GM19239 (cell line): ENCODE data around the gene ZNF326.
"Not testable (repeated sequence)": the region's sequence is repeated elsewhere in the genome, so short reads cannot be mapped to it uniquely, and the experiment has no call there.

Experiments used
- DNase-seq: peaks from one replicate; pipeline ENCODE4 v3.0.0; 2011; ENCODE audit warnings: low spot score; ENCODE audit not compliant: insufficient read length
- FAIRE-seq: peaks from 2 replicates; lab custom pipeline; 2011; peaks lifted over from hg19 to GRCh38; lab: Jason Lieb, UNC

Gene ZNF326

GRCh38 chr1:89962742-89963075, 32.2 kb upstream of the ZNF326 start:
- FAIRE-seq (no peak), DNase-seq (no peak)

DNA sequence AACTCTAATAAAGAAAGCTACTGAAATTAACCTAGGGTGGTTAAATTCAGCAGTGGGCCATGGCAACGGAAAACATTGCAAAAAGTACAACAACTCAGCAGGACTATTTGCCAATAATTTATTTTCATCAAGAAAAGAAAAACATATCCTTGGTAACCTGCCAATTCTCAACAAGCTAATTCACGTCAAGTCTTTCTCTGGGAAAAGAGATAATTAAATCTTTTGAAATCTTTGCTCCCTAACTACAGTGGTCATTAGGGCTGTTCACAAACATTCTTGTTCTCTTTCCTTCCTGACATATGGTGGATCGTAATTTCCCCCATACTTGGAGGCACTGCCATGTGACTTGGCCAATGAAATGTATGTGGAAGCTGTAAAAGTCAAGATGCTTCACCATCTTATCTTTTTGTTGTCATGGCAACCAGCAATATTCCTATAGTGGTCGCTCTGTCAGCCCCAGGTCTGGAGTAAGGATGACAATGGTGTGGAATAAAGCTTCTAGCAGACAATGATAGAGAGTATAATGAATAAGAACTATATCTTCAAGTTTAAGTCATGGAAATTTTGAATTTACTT, 29.6 kb upstream of the ZNF326 start:
- no peak for DNase-seq
- no peak for FAIRE-seq

- peak; percentile 80 for FAIRE-seq
- DNase-seq: no peak
Measured at GRCh38 chr1:89966656-89967055, 28.3 kb upstream of the ZNF326 start.

GRCh38 chr1:89971600-89971999, 23.3 kb upstream of the ZNF326 start:
- FAIRE-seq (no peak), DNase-seq (no peak)

GRCh38 chr1:89972024-89972423, 22.9 kb upstream of the ZNF326 start:
- FAIRE-seq: no peak

DNA sequence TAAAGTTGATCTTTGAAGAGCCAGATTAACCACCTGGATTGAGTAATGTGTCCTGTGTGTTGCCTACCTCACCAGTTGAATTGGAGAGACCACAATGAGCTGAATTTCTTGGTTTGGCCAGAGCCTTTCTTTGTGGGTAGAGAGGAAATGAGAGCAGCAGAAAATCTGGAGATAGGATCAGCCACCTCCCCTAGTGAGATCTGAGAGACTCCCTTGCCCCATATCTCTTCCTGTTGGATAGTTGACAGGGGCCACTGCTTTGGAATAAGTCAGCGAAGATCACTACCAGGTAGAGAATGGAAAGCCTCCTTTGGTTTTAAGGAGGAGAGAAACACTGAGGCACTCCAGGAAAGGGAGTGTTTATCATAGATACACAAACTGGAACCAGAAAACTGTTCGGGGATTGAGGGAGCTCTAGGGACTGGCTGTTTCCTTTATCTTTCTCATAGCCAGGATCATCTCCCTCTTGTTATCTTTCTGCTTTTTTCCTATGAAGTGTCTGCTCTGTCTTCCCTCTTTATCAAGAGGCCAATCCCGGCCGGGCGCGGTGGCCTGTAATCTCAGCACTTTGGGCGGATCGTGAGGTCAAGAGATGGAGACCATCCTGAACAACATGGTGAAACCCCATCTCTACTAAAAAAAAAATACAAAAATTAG, 21.3 kb upstream of the ZNF326 start:
- no peak for FAIRE-seq
- DNase-seq: no peak

More at GRCh38 chr1:89972024-89972423, 22.9 kb upstream of the ZNF326 start:
- DNase-seq: no peak

DNA sequence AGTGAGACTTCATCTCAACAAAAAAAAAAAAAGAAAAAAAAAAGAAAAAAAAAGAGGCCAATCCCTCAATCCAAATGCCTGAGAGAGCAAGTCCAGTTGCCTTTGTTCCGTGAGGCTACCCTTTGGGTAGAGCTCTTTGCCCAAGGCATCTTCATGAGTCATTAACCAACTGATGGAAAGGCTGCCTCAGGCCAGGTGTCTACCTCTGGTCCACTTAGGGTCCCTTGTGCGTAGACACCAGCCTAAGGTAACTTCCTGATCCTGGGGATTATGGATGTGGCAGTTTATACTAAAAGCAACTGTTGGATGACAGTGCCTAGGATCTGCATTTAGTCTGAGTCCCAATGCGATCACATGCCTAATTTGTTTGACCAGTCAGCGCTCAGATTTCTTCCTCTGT, 20.7 kb upstream of the ZNF326 start:
- no peak for FAIRE-seq

DNA sequence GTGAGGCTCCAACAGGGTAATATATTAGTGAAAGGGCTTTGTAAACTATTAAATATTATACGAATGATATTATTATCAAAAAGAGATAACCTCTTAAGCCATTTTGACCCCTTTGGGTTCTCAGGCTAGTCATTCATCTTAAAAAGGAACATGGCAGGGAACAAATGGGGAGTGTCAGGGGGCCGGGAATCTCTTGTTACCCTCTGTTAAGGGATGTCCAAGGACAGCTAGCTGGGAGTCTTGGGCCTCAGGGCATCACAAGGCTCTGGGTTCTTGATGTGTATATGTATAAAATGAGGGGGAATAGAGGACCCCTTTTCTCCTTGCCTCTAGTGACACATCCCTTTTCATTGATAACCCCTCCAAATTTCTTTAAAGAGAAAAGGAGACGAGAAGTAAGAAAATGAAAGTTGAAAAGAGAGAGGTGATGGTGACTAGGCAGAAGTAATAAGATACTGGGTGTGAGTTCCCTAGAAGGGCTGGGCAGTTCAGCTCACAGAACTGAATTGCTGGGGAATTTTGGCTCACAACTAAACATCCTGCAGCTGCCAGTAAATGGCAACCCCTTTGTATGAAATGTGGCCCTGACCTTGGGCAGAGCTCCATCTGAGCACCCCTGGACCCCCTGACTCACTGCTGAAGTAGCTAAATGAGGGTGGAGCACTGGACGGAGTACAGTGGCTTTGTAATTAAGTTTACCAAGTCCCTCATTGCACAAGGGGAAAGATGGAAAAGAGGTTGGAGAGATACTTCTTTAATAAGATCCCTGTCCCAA, 20.0 kb upstream of the ZNF326 start:
- FAIRE-seq (no peak), DNase-seq (no peak)

More for the DNA sequence above, 20.7 kb upstream of the ZNF326 start:
- DNase-seq: no peak

GRCh38 chr1:89975540-89976125, 19.3 kb upstream of the ZNF326 start:
- DNase-seq (no peak), FAIRE-seq (no peak)

GRCh38 chr1:89978755-89979154, 16.2 kb upstream of the ZNF326 start:
- DNase-seq (no peak), FAIRE-seq (no peak)

DNA sequence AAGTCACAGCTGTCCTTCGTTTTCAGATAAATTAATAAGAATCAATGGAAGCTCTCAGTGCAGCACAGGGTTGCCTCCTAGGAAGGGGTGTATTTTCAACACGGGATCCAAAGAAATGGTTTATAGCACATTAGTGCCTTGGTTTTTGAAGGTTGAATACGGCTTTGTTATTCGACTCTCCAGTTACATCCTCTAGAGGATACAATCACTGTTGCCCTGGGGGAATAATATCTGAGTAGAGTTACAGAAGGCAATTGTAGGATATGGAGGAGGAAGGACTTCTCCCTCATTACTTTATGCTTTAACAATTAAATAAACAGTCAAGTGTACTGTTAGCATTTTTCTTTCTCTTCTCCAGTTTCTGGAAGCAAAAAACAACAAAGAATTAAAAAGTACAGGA, 14.3 kb upstream of the ZNF326 start:
- FAIRE-seq: no peak
- no peak for DNase-seq

DNA sequence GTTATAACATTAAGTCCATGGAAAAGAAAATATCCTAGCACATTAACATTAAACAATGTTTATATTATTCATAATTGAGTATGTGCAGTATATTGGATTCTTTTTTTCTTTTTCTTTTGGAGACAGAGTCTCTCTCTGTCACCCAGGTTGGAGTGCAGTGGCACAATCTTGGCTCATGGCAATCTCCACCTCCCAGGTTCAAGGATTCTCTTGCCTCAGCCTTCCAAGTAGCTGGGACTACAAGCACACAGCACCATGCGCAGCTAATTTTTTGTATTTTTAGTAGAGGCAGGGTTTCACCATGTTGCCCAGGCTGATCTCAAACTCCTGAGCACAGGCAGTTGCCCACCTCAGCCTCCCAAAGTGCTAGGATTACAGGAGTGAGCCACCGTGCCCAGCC, 12.1 kb upstream of the ZNF326 start:
- not testable (repeated sequence) for FAIRE-seq

DNA sequence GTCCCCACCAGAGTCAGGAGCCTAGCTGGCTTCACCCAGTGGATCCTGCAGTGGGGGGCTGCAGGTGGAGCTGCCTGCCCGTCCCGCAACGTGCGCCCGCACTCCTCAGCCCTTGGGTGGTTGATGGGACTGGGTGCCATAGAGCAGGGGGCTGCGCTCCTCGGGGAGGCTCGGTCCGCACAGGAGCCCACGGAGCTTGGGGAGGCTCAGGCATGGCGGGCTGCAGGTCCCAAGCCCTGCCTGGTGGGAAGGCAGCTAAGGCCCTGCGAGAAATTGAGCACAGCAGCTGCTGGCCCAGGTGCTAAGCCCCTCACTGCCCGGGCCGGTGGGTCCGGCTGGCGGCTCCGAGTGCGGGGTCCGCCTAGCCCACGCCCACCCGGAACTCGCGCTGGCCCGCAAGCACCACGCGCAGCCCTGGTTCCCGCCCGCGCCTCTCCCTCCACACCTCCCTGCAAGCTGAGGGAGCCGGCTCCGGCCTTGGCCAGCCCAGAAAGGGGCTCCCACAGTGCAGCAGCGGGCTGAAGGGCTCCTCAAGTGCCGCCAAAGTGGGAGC, 10.3 kb upstream of the ZNF326 start:
- not testable (repeated sequence) for DNase-seq, FAIRE-seq

More for the DNA sequence above, 12.1 kb upstream of the ZNF326 start:
- not testable (repeated sequence) for DNase-seq

DNA sequence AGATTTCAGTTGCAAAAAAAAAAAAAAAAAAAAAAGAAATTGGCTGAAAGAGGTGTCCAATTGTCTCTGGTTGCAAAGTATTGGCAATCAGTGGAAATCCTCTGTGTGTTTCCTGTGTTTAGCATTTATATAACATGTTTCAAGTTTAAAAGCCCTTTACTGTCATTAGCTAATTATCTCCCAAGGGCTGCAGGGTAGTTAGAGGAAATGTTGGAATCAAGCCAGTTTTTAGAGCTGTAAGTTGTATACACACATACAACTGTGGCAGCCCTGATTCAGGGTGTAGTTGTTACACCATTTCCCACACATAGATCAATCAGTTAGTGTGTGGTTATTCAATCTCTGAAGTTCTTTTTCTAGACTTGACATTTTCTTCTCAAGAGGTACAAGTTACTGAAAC, 8.9 kb upstream of the ZNF326 start:
- DNase-seq (no peak), FAIRE-seq (no peak)

DNA sequence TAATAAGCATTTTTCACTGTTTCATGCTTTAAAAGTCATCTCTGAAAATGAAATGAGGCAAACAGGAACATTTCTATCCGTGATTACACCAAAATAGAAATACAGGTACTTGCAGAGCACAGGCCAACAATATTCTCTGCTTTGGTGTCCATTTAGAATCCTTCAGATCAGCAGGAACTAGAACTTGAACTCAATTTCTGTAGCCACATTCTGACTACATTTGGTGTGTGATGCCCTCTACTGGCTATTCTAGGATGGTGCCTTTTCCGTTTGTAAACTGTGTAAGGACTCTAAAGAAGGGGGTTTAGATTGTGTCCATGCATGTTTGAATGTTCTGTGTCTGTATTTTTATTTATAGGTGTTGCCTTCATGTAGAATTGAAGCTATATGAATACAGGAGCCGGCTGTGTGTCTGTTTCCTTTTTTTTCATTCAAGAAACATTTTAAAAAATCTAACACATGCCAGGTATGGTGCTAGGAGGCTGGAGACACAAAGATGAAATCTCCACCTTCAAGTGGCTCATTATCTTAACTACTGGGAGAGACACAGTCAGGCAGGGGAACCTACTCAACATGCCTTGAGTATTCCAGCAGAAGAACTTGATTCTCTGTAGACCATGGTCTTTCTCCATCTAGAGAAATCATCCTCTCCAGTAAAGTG, 7.6 kb upstream of the ZNF326 start:
- FAIRE-seq (peak; percentile 98), DNase-seq (peak; percentile 69)

GRCh38 chr1:89989099-89989498, 5.8 kb upstream of the ZNF326 start:
- FAIRE-seq: no peak
- no peak for DNase-seq

- FAIRE-seq (no peak), DNase-seq (no peak)
Measured at GRCh38 chr1:89989799-89990198, 5.1 kb upstream of the ZNF326 start.

GRCh38 chr1:89990976-89991831, 3.7 kb upstream of the ZNF326 start:
- FAIRE-seq: no peak
- no peak for DNase-seq

DNA sequence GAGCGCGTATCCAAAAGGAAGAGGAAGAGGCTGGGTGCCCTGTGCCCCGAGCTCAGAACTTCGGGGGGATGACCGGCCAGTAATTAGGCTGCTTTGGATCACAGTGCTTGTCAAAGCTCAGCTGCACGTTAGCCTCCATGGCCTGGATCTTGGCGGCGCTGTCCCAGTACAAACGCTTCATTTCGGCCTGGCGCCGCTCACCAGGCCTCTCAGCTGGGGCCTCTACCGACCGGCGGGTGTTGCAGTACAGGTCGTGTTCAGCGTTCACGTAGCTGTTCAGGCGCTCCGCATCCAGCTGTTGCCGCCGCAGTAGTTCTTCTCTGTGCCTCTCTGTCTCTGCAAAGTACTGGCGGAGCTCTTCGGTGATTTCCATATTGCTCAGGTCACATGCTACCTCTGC, 1.4 kb upstream of the ZNF326 start:
- DNase-seq: no peak
- no peak for FAIRE-seq
